HG02588 (cell line): Measurements from ENCODE around the gene ID3.
A peak's percentile ranks its signal among the peaks of the same experiment; 100 is the strongest.

Experiments used
- ATAC-seq: cut with Tn5 transposase; IDR thresholded peaks from one replicate; pipeline ENCODE4 v1.9.1; 2021; ENCODE audit warnings: mild to moderate bottlenecking, moderate library complexity; ENCODE audit not compliant: unreplicated experiment

Gene ID3

DNA sequence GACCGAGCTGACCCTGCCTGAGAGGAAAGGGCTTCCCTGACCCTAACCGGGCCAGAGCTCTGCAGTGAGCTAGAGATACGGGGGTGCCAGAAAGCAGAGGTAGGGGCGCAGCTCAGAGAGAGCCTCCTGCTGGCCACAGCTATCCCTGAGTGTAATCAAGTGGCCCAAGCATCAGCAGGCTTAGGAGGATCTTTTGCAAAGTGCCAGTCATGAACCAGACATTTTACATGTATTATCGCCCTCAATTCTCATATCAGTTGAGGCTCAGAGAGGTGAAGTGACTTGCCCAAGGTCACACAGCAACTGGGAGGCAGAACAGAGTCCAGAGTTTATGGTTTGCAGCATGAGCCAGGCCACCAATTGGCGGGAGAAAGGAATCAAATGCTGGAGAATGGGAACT is 7.0 kb upstream of the ID3 start:
- no peak for ATAC-seq

GRCh38 chr1:23565776-23566175 is 6.5 kb upstream of the ID3 start:
- ATAC-seq, result no peak

- ATAC-seq, result no peak
Observed at GRCh38 chr1:23564529-23565122, 5.3 kb upstream of the ID3 start.

- no peak for ATAC-seq
Observed at GRCh38 chr1:23563755-23564374, 4.6 kb upstream of the ID3 start.

DNA sequence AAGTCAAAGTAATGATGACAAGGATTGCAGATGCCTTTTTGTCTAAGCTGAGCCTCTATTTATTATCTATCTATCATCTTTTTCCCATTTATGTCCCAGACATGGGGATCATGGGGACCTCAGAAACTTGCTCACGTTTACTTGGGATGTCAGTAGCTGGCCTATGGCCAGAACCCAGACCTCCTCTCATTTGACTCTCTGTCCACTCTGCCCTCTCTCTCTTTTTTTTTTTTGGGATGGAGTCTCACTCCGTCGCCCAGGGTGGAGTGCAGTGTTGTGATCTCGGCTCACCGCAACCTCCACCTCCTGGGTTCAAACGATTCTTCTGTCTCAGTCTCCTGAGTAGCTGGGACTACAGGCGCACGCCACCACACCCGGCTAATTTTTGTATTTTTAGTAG is 3.7 kb upstream of the ID3 start:
- ATAC-seq, result no peak

DNA sequence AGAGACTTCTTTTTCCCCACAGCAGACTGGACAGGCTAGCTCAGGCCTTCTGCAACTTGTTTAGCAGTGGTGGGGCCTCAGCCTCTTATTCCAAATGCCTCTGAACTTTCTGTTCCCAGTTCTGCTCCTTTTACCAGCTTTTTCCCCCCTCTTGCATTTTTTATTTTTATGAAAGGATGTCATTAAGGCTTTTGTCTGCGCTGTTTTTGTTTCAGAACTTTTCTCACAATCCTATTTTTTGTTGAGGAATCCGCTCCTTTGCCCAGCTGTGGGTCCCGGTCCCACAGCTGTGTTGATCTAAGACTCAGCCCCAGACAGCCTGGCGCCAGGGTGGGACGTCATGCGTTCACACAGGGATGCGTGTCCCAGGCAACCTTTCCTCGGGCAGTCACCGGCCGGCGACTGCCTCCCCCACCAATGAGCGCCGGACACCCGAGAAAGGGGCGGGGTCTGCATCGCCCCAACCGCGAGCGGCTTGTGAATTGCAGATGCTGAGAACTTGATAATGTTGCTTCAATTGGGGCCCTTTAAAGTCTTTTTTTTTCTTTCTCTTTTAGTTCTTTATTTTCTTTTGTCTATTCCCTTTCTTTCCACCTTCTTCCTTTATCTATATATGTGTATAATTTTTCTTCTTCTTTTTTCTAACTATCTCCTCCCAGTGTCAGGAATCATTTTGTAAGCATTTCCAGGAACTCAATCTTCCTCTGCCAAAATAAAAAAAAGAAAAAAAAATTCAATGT is 3.0 kb upstream of the ID3 start:
- ATAC-seq, result no peak

DNA sequence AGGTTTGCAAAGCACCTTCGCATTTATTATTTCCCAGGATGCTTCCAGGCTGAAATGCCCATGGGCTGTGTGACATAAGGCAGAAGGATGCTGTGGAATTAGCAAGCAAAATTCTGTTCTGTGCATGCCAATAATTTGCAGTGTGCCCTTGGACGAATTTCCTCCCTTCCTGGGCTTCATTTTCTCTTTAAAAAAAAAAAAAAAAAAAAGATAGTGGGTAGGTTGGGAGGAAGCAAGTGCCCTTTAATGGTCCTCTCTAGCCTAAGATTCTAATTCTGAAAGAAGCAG is 2.5 kb upstream of the ID3 start:
- ATAC-seq, result no peak

- ATAC-seq, result no peak
Observed at GRCh38 chr1:23561076-23561812, 1.9 kb upstream of the ID3 start.

DNA sequence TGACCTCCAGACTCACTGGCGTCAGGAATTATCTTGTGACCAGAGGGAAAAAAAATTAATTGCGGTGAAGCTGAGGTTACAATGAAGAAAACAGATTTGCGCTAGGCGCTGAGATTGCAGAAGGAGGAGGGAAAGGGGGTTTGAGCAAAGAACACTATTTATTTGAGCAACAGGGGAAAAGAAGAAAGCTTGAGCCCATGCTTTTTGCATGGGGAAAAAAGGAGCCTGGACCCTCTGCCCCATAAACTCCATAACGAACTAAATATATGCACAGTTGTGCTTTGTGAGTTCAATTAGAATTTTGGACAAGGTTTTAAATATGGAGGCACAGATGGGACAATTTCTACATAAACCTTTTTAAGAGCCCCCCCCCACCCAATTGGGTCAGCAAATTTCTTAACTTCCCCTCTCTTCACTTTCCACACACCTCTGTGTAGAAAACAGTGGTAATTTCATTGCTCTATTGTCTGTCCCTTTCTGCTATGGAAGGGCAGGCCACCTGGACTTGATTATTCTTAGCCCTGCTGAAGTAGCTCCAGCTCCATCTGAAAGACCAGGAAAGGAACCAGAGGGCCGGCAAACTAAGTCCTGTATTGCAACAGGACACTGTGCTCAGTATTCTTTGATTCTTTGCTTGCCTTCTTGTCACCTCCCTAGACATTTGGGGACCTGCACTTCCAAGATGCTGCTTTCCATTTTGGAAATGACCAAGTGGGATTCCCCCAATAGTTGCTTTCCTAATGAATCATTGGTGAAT is 862 bp upstream of the ID3 start:
- no peak for ATAC-seq

GRCh38 chr1:23558872-23559135 is 497 bp downstream of the ID3 start:
- ATAC-seq, result no peak

DNA sequence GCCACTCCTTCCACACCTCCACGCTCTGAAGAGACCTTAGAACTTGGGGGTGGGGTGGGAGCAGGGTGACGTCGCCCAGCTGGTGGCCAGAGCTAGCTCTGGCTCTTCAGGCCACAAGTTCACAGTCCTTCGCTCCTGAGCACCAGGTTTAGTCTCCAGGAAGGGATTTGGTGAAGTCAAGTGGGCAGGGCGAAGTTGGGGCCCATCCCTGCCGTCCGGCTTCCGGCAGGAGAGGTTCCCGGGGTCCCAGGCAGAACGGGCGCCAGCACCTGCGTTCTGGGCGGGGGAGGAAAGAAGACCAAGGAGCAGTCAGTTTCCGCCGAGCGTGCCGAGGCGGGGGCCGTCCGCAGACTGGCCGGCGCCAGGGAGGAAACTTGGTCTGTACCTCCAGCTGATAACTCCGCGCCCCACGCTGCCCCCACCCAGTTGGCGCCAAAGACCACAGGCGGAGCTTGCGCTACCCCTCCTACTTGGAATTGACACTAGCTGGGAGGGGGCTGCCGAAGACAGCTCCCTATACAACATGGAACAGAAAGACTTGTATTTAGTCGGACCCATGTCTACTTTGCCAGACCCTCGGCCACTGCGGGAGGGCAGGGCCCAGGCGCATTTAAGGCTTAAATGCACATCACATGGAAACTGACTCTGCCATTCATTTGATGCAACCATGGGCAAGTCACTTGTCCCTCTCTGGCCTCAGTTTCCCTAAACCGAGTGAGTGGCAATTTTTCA is 995 bp downstream of the ID3 start:
- ATAC-seq, result no peak

DNA sequence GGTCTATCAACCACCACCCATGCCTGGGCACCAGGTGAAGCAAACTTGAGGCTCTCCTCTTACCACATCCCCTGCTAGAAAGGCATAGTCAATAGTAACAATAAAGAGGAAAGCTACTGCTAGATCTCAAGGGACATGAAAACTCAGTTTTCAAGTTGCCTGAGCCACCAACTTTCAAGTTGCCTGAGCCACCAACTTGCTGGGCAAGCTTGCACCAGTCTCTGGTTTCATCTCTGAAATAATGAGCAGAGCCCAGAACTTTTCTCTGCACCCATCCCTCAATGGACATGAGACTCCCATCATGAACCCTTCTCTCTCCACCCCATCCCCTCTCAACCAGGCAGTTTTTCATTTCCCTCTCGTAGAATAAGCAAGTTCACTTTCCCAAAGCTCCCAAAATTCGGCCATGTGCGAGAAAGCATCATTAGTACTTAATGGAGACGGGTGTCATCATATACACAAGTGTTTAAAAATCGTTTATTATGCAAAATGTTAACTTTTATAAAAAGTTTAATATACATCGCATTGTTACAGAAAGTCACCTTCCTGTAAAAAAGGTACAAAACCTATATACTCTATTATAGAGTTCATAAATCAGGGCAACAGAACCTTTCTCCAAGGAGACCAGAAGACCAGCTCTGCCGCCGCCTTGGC is 1.7 kb downstream of the ID3 start:
- no peak for ATAC-seq

DNA sequence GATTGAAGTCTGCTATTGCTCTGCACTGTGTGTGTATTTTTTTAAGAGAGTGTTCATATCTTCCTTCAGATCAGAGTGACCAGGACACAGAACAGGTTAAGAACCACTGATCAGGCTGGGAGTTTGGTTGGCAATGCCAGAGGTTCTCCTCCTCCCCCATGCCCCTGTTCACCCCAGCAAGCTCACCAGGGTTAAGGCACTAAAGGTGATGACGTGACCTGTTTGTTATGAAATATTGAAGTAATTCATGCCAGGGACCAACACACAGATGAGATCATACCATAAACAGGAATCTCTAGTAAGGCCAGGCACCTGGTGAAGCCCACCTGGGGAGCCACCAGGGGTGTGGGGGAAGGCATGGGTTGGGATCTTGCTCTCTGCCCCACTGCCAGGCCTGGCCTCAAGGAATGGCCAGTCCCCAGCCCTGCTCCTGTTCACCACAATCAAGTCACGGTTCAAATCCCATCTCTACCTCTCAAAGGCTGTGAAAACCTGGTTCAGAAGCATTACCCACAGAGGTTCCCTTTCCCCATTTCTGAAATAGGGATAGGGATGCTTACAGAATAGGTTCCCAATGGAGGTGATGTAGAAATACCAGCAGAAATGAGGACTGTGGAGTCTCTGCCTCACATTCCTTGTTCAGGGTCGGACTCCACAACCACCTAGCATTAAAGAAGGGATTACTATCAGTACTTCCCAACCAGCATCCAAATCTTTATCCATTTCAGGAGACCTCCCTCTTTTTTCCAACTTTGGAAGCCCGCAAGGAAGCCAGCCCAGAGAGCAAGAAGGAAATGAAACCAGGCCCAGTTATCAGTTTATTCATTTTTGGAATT is 2.4 kb downstream of the ID3 start:
- ATAC-seq, result no peak

- no peak for ATAC-seq
Observed at GRCh38 chr1:23555986-23556634, 3.2 kb downstream of the ID3 start.

DNA sequence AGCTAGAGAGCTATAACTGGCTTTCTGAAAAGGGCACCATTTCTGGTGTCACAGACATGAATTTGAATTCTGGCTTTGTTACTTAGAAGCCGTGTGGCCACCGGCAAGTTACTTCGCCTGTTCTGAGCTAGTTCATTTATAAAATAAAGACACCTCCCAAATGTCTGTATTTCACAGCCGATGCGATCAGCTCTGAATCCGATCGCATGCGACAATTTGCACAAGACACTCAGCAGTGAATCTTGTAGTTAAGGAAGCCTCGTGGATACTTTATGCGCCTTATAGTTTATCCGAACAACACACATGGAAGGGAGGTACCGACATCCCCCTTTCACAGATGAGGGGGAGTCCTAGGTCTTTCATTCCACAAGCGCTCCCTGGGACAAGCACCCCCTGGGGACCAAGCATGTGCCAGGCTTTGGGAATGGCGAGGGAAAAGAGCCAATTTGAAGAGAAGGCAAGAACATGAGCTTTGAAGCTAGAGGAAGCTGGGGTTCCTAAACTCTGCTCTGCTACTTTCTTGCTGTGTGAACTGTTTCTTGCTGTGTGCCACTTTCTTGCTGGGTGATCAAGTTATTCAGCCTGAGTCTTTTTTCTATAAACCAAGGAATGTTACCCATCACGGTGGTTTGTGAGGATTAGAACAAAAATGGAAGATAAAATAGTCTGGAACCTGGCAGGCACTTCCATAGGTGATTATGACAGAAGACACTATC is 3.9 kb downstream of the ID3 start:
- ATAC-seq, result no peak

DNA sequence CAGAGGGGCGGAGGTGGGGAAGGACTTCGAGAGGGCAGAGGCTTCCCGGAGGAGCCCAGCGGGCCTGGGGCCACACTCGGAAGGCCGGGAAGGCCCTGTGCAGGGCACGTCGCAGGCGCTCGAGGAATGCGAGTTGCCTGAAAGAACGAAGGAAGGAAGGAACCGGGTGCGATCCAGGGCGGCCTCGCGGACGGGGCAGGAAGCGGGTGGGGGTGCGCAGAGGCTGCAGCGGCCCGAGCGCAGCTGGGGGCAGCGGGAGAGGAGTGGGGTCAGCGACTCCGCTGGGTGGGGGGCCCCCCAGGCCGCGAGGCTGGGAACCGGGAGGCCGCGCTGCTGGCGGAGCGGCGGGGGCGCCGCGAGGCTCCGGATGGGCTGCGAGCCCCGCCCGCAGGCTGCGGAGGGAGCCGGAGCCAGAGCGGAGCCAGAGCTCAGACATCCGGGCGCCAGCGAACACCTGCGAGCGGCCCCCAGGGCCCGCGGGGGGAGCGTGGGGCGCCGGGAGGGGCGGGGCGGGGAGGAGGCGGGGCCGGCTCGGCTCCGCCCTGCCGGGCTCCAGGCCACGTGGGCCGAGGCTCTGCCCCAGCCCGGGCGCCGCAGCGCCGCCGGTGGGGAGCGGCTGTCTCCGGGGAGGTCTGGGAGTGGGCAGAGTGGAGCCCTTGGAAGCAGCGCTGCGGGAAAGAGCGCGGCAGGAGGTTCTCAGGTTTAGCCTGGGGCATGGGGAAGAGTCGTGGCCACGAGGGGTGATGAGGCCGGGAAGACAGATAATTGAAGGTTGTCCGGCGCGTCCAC is 4.6 kb downstream of the ID3 start:
- peak; percentile 44 for ATAC-seq

GRCh38 chr1:23554127-23554480 is 5.2 kb downstream of the ID3 start:
- ATAC-seq, result no peak
